SK-MEL-5 (cell line): ENCODE results near the gene RABGGTA. TPM values are rescaled to one million over a fixed set of nuclear protein-coding genes. Genes with fewer than 3 reads are reported as not detected.

Source experiments
- small RNA-seq, 2 experiments: library from RNA; depleted of rRNA; stranded (forward); fragments of <200 nt; gene quantifications; one replicate each; pipeline ENCODE3, GENCODE V24; 2014
- total RNA-seq: library from RNA; depleted of rRNA; stranded (reverse); fragments of >200 nt; shearing (Covaris generic); gene quantifications from 2 replicates; pipeline ENCODE4 v1.2.3, GENCODE V29; 2014; rRNA removed

The RABGGTA gene
- total RNA-seq, 1 experiment from 2014 or later, result 25.7 TPM

Small RNA genes within 50 kb of the gene (small RNA-seq; reads per million reads assigned to genes)
- gene MDP1, result 0 reads per million in 2 experiments

Other genes starting within 250 kb of the RABGGTA start
- gene CARMIL3, start 219.6 kb downstream of the RABGGTA start, total RNA-seq, result 0.29 and 0.66 TPM in 2 replicates
- not detected in 2 replicates for gene CPNE6, start 200.0 kb downstream of the RABGGTA start, total RNA-seq
- gene PCK2, start 177.3 kb downstream of the RABGGTA start, total RNA-seq, result 23.2 and 28.6 TPM in 2 replicates
- gene DCAF11, start 156.8 kb downstream of the RABGGTA start, total RNA-seq, result 43.7 and 49.5 TPM in 2 replicates
- gene NRL, start 156.6 kb downstream of the RABGGTA start, total RNA-seq, result 2.5 and 2.6 TPM in 2 replicates
- gene FITM1, start 140.9 kb downstream of the RABGGTA start, total RNA-seq, result not detected in 2 replicates
- 92.6 and 105 TPM in 2 replicates for gene PSME1, start 135.4 kb downstream of the RABGGTA start, total RNA-seq
- gene EMC9, start 130.0 kb downstream of the RABGGTA start, total RNA-seq, result 12.3 and 13.9 TPM in 2 replicates
- gene PSME2, start 125.0 kb downstream of the RABGGTA start, total RNA-seq, result 174 and 203 TPM in 2 replicates
- 36.3 and 47.2 TPM in 2 replicates for gene RNF31, start 124.1 kb downstream of the RABGGTA start, total RNA-seq
- 24.2 and 34.1 TPM in 2 replicates for gene IRF9, start 110.3 kb downstream of the RABGGTA start, total RNA-seq
- gene REC8, start 99.5 kb downstream of the RABGGTA start, total RNA-seq, result 0.69 and 1.1 TPM in 2 replicates
- 52.1 and 67.3 TPM in 2 replicates for gene IPO4, start 82.8 kb downstream of the RABGGTA start, total RNA-seq
- 56.9 and 57.5 TPM in 2 replicates for gene TM9SF1, start 76.2 kb downstream of the RABGGTA start, total RNA-seq
- not detected in 2 replicates for gene TSSK4, start 65.9 kb downstream of the RABGGTA start, total RNA-seq
- gene CHMP4A, start 58.1 kb downstream of the RABGGTA start, total RNA-seq, result 42.2 and 44.2 TPM in 2 replicates
- gene MDP1, start 55.5 kb downstream of the RABGGTA start, total RNA-seq, result 8.3 and 14.0 TPM in 2 replicates
- gene NEDD8, start 39.2 kb downstream of the RABGGTA start, total RNA-seq, result 249 and 263 TPM in 2 replicates
- gene GMPR2, start 38.7 kb downstream of the RABGGTA start, total RNA-seq, result 48.3 and 56.3 TPM in 2 replicates
- 37.8 and 43.1 TPM in 2 replicates for gene TINF2, start 29.0 kb downstream of the RABGGTA start, total RNA-seq
- 0.08 TPM in 1 of 2 replicates, not detected in the other for gene TGM1, start 8.4 kb downstream of the RABGGTA start, total RNA-seq
- gene DHRS1, start 28.2 kb upstream of the RABGGTA start, total RNA-seq, result 0.82 and 3.8 TPM in 2 replicates
- gene NOP9, start 28.3 kb upstream of the RABGGTA start, total RNA-seq, result 22.9 and 25.1 TPM in 2 replicates
- 0.35 and 0.48 TPM in 2 replicates for gene CIDEB, start 36.4 kb upstream of the RABGGTA start, total RNA-seq
- gene LTB4R2, start 38.5 kb upstream of the RABGGTA start, total RNA-seq, result 2.3 and 3.2 TPM in 2 replicates
- gene LTB4R, start 39.9 kb upstream of the RABGGTA start, total RNA-seq, result 0.98 and 1.7 TPM in 2 replicates
- not detected in 2 replicates for gene ADCY4, start 63.5 kb upstream of the RABGGTA start, total RNA-seq
- gene RIPK3, start 68.4 kb upstream of the RABGGTA start, total RNA-seq, result not detected in 2 replicates
- gene NFATC4, start 96.6 kb upstream of the RABGGTA start, total RNA-seq, result 0.05 and 0.53 TPM in 2 replicates
- gene NYNRIN, start 127.4 kb upstream of the RABGGTA start, total RNA-seq, result 0.05 TPM in 1 of 2 replicates, not detected in the other
- gene CBLN3, start 158.1 kb upstream of the RABGGTA start, total RNA-seq, result 0.11 and 0.24 TPM in 2 replicates
- 30.9 and 37.5 TPM in 2 replicates for gene KHNYN, start 158.4 kb upstream of the RABGGTA start, total RNA-seq
- gene SDR39U1, start 171.2 kb upstream of the RABGGTA start, total RNA-seq, result 6.2 and 12.5 TPM in 2 replicates
- not detected in 2 replicates for gene CMA1, start 236.7 kb upstream of the RABGGTA start, total RNA-seq